Mesenchymal stem cell (in vitro differentiated cells and primary cell): ENCODE data around the gene DDX27.

Experiments
- DNase-seq: peaks from one replicate; pipeline ENCODE4 v3.0.0-alpha.2; 2013
- H2AFZ ChIP-seq: one replicate; pipeline ENCODE4 v1.6.1; 2013; ENCODE audit warnings: low read depth, mild to moderate bottlenecking, control low read depth, inconsistent platforms, low read length, moderate library complexity
- H2AK5ac ChIP-seq: 2 replicates; pipeline ENCODE4 v1.6.1; 2013; ENCODE audit warnings: low read length, moderate library complexity, mild to moderate bottlenecking, inconsistent platforms; ENCODE audit not compliant: severe bottlenecking
- H2BK120ac ChIP-seq: one replicate; pipeline ENCODE4 v1.6.1; 2013; ENCODE audit warnings: low read depth, mild to moderate bottlenecking, inconsistent platforms, low read length, moderate library complexity
- H2BK12ac ChIP-seq, 2 experiments: one replicate each; pipeline ENCODE4 v1.6.1; 2013; ENCODE audit warnings: inconsistent platforms in 2 of 2, low read length in 2 of 2, mild to moderate bottlenecking in 2 of 2, moderate library complexity in 2 of 2, control low read depth in 1 of 2
- H2BK15ac ChIP-seq: one replicate; pipeline ENCODE4 v1.6.1; 2013; ENCODE audit warnings: mild to moderate bottlenecking, low read depth, inconsistent platforms; ENCODE audit not compliant: poor library complexity, severe bottlenecking
- H2BK5ac ChIP-seq: 2 replicates; pipeline ENCODE4 v1.6.1; 2013; ENCODE audit warnings: low read depth, mild to moderate bottlenecking, low read length, control low read depth, inconsistent platforms; ENCODE audit not compliant: poor library complexity, severe bottlenecking
- H3K14ac ChIP-seq, 2 experiments: one replicate each; pipeline ENCODE4 v1.6.1; 2013; ENCODE audit warnings: inconsistent platforms in 2 of 2, low read length in 2 of 2, control low read depth in 1 of 2, mild to moderate bottlenecking in 1 of 2, moderate library complexity in 1 of 2
- H3K18ac ChIP-seq, 2 experiments: one replicate each; pipeline ENCODE4 v1.6.1; 2013; ENCODE audit warnings: inconsistent platforms in 2 of 2, low read length in 2 of 2, control low read depth in 1 of 2, low read depth in 1 of 2, mild to moderate bottlenecking in 1 of 2
- H3K23ac ChIP-seq, 2 experiments: one replicate each; pipeline ENCODE4 v1.6.1; 2013; ENCODE audit warnings: inconsistent platforms in 2 of 2, low read length in 2 of 2, mild to moderate bottlenecking in 2 of 2, moderate library complexity in 2 of 2, control low read depth in 1 of 2
- H3K27ac ChIP-seq: 2 replicates; pipeline ENCODE4 v1.5.1; 2013; ENCODE audit warnings: mild to moderate bottlenecking, moderate library complexity, low read length, control low read depth, inconsistent platforms; ENCODE audit not compliant: poor library complexity, severe bottlenecking
- H3K27me3 ChIP-seq, 2 experiments: 2 replicates each; pipeline versions ENCODE4 v1.6.1 to v1.7.0; 2013; ENCODE audit warnings: low read length in 2 of 2, mild to moderate bottlenecking in 2 of 2, moderate library complexity in 2 of 2, control low read depth in 1 of 2, inconsistent platforms in 1 of 2; ENCODE audit not compliant: control insufficient read depth in 1 of 2, insufficient read depth in 1 of 2
- H3K36me3 ChIP-seq, 2 experiments: 2 replicates each; pipeline versions ENCODE4 v1.6.1 to v1.7.0; 2013; ENCODE audit warnings: low read length in 2 of 2, control low read depth in 1 of 2, inconsistent platforms in 1 of 2, low read depth in 1 of 2, mild to moderate bottlenecking in 1 of 2; ENCODE audit not compliant: insufficient read depth in 2 of 2, control insufficient read depth in 1 of 2
- H3K4ac ChIP-seq, 2 experiments: one replicate each; pipeline ENCODE4 v1.6.1; 2013; ENCODE audit warnings: inconsistent platforms in 2 of 2, low read length in 2 of 2, mild to moderate bottlenecking in 2 of 2, moderate library complexity in 2 of 2, control low read depth in 1 of 2, low read depth in 1 of 2
- H3K4me1 ChIP-seq: 2 replicates; pipeline ENCODE4 v1.6.1; 2013; ENCODE audit warnings: low read depth, low read length, control low read depth; ENCODE audit not compliant: control insufficient read depth, insufficient read depth
- H3K4me2 ChIP-seq: 2 replicates; pipeline ENCODE4 v1.6.1; 2013; ENCODE audit warnings: low read length, mild to moderate bottlenecking, inconsistent platforms; ENCODE audit not compliant: poor library complexity, severe bottlenecking
- H3K4me3 ChIP-seq, 2 experiments: 2 replicates each; pipeline versions ENCODE4 v1.5.1 to v1.7.0; 2013; ENCODE audit warnings: low read length in 2 of 2, mild to moderate bottlenecking in 2 of 2, control low read depth in 1 of 2, low read depth in 1 of 2; ENCODE audit not compliant: insufficient read depth in 1 of 2
- H3K79me1 ChIP-seq: replicated peaks from 2 replicates; pipeline ENCODE4 v1.6.1; 2013; ENCODE audit warnings: mild to moderate bottlenecking, control low read depth, low read length, inconsistent platforms; ENCODE audit not compliant: poor library complexity, severe bottlenecking
- H3K9ac ChIP-seq: 2 replicates; pipeline ENCODE4 v1.7.0; 2013; ENCODE audit warnings: mild to moderate bottlenecking, low read length, moderate library complexity
- H3K9me3 ChIP-seq: 2 replicates; pipeline ENCODE4 v1.7.0; 2013; ENCODE audit warnings: mild to moderate bottlenecking, low read length; ENCODE audit not compliant: control insufficient read depth
- H4K8ac ChIP-seq: one replicate; pipeline ENCODE4 v1.6.1; 2013; ENCODE audit warnings: inconsistent platforms, mild to moderate bottlenecking, low read length, moderate library complexity
- H4K91ac ChIP-seq: one replicate; pipeline ENCODE4 v1.6.1; 2013; ENCODE audit warnings: mild to moderate bottlenecking, low read length, inconsistent platforms
- WGBS: methylation state at CpG from one replicate; pipeline ENCODE4 v1.1.7; 2013; ENCODE audit warnings: mixed read lengths; 5-methylcytosine and 5-hydroxymethylcytosine counted together

The DDX27 gene

GRCh38 chr20:49207076-49207475 is 12.1 kb upstream of the DDX27 start:
- no peak overlapping the region for H3K14ac ChIP-seq

GRCh38 chr20:49210101-49210756 is 9.0 kb upstream of the DDX27 start:
- H3K14ac ChIP-seq = no peak overlapping the region
- H3K9me3 ChIP-seq = no peaks in the 10 kb centered on the region
- no peak overlapping the region for H3K4ac ChIP-seq
- H3K18ac ChIP-seq = no peak overlapping the region
- no peak overlapping the region for H3K27ac ChIP-seq
- H2BK15ac ChIP-seq = no peak overlapping the region
- no peak overlapping the region for H3K9ac ChIP-seq
- no peak overlapping the region for H4K91ac ChIP-seq
- H3K4me2 ChIP-seq = no peak overlapping the region
- no peaks in the 10 kb centered on the region for H3K4me1 ChIP-seq
- no peak overlapping the region for H2BK5ac ChIP-seq
- no peak overlapping the region for H3K23ac ChIP-seq
- H2BK120ac ChIP-seq = no peak overlapping the region
- no peak overlapping the region for H2BK12ac ChIP-seq
- no peaks in the 10 kb centered on the region for H3K36me3 ChIP-seq
- H3K4me3 ChIP-seq = no peak overlapping the region
- no peaks in the 10 kb centered on the region for H3K79me1 ChIP-seq
- no peak overlapping the region for H2AK5ac ChIP-seq
- no peak overlapping the region for H2AFZ ChIP-seq
- WGBS = no CpG with 5 or more reads among the region's 1 CpG
- no peak for DNase-seq
- no peak overlapping the region for H4K8ac ChIP-seq
- no peaks in the 10 kb centered on the region for H3K27me3 ChIP-seq

More at GRCh38 chr20:49207076-49207475, 12.1 kb upstream of the DDX27 start:
- Histone ChIP-seq H2BK120ac (no peak overlapping the region), H2AK5ac (no peak overlapping the region), H3K27me3 (no peaks in the 10 kb centered on the region), H2BK5ac (no peak overlapping the region), H4K91ac (no peak overlapping the region), H3K23ac (no peak overlapping the region), H3K4me1 (no peaks in the 10 kb centered on the region), H3K9ac (no peak overlapping the region), H3K27ac (no peak overlapping the region), H3K9me3 (no peaks in the 10 kb centered on the region), H3K4ac (no peak overlapping the region), H3K36me3 (no peaks in the 10 kb centered on the region), H3K4me2 (no peak overlapping the region), H4K8ac (no peak overlapping the region), H3K4me3 (no peak overlapping the region), H3K18ac (no peak overlapping the region), H2AFZ (no peak overlapping the region), H2BK15ac (no peak overlapping the region), H2BK12ac (no peak overlapping the region), H3K79me1 (no peaks in the 10 kb centered on the region)
- no peak for DNase-seq
- 96% methylated on average over 6 of the region's 6 CpGs for WGBS

GRCh38 chr20:49210757-49211110 is 8.5 kb upstream of the DDX27 start:
- no peak overlapping the region for H3K14ac ChIP-seq
- no peak overlapping the region for H2BK5ac ChIP-seq
- H3K4ac ChIP-seq = no peak overlapping the region
- no peak overlapping the region for H2BK15ac ChIP-seq
- H4K91ac ChIP-seq = no peak overlapping the region
- no peak overlapping the region for H3K27ac ChIP-seq
- no peak overlapping the region for H3K18ac ChIP-seq
- no peaks in the 10 kb centered on the region for H3K9me3 ChIP-seq
- WGBS = 96% methylated on average over 1 of the region's 1 CpG
- H3K4me3 ChIP-seq = no peak overlapping the region
- no peaks in the 10 kb centered on the region for H3K36me3 ChIP-seq
- H2BK12ac ChIP-seq = no peak overlapping the region
- H2AK5ac ChIP-seq = no peak overlapping the region
- DNase-seq = no peak
- H3K9ac ChIP-seq = no peak overlapping the region
- H3K27me3 ChIP-seq = no peaks in the 10 kb centered on the region
- no peak overlapping the region for H2BK120ac ChIP-seq
- no peaks in the 10 kb centered on the region for H3K4me1 ChIP-seq
- no peak overlapping the region for H3K23ac ChIP-seq
- H2AFZ ChIP-seq = no peak overlapping the region
- H3K4me2 ChIP-seq = no peak overlapping the region
- H3K79me1 ChIP-seq = no peaks in the 10 kb centered on the region
- no peak overlapping the region for H4K8ac ChIP-seq

DNA sequence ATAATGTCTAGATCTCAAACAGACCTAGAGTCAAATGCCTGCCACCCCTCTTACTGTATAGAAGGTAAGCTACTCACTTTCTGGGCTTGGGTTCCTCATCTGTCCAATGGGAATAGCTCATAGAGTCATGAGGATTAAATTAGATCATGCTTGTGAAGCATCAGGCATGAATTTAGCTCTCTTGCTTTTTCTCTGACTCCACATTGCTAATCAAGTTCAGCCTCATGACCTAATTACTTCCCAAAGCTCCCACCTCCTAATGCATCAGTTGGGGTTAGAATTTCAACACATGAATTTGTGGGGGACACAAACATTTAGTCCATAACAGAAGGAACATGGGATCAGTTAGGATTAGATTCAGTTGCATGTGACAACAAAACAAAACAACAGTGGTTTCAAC is 4.6 kb upstream of the DDX27 start:
- H2AK5ac ChIP-seq = no peak overlapping the region
- peak overlapping the region; percentile 43 for H3K9ac ChIP-seq
- H3K4me3 ChIP-seq = no peak overlapping the region
- H2AFZ ChIP-seq = no peak overlapping the region
- no peaks in the 10 kb centered on the region for H3K27me3 ChIP-seq
- H3K4me1 ChIP-seq = peaks cover 4% of the 10 kb centered on the region
- DNase-seq = peak; percentile 24
- H3K9me3 ChIP-seq = no peaks in the 10 kb centered on the region
- no peak overlapping the region for H3K18ac ChIP-seq
- no peak overlapping the region for H2BK120ac ChIP-seq
- H3K27ac ChIP-seq = no peak overlapping the region
- H2BK5ac ChIP-seq = no peak overlapping the region
- H4K8ac ChIP-seq = no peak overlapping the region
- no peaks in the 10 kb centered on the region for H3K79me1 ChIP-seq
- H3K14ac ChIP-seq = no peak overlapping the region
- H3K36me3 ChIP-seq = no peaks in the 10 kb centered on the region
- no peak overlapping the region for H2BK15ac ChIP-seq
- no peak overlapping the region for H3K4me2 ChIP-seq
- H4K91ac ChIP-seq = no peak overlapping the region
- H2BK12ac ChIP-seq = no peak overlapping the region
- no peak overlapping the region for H3K4ac ChIP-seq
- no peak overlapping the region for H3K23ac ChIP-seq
